AG10803 (cell line): ENCODE data around the gene MYT1.

ENCODE experiments used
- DNase-seq: peaks from one replicate; pipeline ENCODE4 v3.0.0; 2010; ENCODE audit warnings: low read depth
- H3K4me3 ChIP-seq: 2 replicates; pipeline ENCODE4 v1.5.1; 2011; ENCODE audit warnings: mild to moderate bottlenecking, low read length, control low read depth
- TF ChIP-seq, protein P1 (sequence below): conservative IDR thresholded peaks from 2 replicates; pipeline ENCODE4 v1.5.1; 2011; ENCODE audit warnings: mild to moderate bottlenecking, low read length, control low read depth, inconsistent platforms

The MYT1 gene

DNA sequence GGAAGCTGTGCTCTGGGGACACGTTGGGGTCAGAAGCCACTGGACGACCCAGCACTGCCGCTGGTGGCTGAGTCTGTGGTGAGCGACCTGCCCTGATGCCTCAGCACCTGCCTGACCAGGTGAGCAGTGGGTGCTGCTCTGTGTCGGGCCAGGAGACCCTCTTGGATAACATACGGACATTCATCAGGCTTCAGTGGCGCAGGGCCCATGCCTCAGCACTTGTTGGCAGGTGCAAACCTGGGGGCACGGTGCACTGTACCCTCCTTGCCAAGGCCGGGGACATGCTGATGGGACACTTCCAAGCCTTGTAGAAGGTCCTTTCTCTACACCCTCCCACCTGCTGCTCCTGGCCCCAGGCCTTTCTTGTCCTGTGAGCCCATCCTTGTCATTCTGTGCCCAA is 34.1 kb downstream of the MYT1 start:
- no peak for DNase-seq
- TF ChIP-seq, protein P1, sequence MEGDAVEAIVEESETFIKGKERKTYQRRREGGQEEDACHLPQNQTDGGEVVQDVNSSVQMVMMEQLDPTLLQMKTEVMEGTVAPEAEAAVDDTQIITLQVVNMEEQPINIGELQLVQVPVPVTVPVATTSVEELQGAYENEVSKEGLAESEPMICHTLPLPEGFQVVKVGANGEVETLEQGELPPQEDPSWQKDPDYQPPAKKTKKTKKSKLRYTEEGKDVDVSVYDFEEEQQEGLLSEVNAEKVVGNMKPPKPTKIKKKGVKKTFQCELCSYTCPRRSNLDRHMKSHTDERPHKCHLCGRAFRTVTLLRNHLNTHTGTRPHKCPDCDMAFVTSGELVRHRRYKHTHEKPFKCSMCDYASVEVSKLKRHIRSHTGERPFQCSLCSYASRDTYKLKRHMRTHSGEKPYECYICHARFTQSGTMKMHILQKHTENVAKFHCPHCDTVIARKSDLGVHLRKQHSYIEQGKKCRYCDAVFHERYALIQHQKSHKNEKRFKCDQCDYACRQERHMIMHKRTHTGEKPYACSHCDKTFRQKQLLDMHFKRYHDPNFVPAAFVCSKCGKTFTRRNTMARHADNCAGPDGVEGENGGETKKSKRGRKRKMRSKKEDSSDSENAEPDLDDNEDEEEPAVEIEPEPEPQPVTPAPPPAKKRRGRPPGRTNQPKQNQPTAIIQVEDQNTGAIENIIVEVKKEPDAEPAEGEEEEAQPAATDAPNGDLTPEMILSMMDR, result no peak
- no peak overlapping the region for H3K4me3 ChIP-seq

DNA sequence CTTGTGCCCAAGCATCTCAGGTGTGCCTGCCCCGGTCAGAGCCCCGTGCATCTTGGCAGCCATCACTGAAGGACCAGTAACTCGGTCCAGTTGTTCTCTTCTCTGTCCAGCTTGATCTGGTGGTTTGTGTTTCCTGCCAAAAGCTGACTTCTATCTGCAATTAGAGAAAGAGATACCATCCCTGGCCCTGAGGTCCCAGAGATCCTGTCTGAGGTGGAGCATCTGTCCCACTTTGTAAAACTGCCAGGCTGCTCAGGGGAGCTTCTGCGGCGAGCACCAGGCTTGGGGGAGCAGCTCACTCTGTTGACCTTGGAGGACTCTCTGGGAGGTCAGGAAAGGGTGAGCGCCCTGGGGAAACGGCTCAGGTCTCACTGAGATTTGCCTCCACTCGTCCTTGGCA is 35.1 kb downstream of the MYT1 start:
- no peak for DNase-seq
- TF ChIP-seq, protein P1, result no peak
- no peak overlapping the region for H3K4me3 ChIP-seq

- DNase-seq, result no peak
- TF ChIP-seq, protein P1, result no peak
- H3K4me3 ChIP-seq, result no peak overlapping the region
These were observed 36.5 kb downstream of the MYT1 start for GRCh38 chr20:64200740-64201139.

GRCh38 chr20:64201653-64202052 is 37.4 kb downstream of the MYT1 start:
- TF ChIP-seq, protein P1, result no peak
- H3K4me3 ChIP-seq, result no peak overlapping the region
- no peak for DNase-seq

- DNase-seq, result no peak
- H3K4me3 ChIP-seq, result no peak overlapping the region
- TF ChIP-seq, protein P1, result no peak
These were observed 39.0 kb downstream of the MYT1 start for GRCh38 chr20:64203037-64203777.

DNA sequence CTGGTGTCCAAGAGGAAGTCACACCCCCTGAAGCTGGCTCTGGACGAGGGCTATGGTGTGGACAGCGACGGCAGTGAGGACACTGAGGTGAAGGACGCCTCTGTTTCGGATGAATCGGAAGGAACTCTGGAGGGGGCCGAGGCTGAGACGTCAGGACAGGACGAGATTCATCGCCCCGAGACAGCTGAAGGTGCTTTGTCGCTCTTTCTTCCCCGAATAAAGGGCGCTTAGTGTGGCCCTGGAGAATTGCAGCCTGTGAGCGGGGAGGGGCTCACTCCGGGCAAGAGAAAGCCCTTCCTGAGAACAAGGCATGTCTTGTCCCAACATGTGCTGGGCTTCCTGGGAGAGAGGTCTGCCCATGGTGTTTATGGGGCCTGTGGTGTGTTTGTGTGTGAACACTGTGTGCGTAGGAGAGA is 41.4 kb downstream of the MYT1 start:
- TF ChIP-seq, protein P1, result no peak
- H3K4me3 ChIP-seq, result no peak overlapping the region
- no peak for DNase-seq

- H3K4me3 ChIP-seq, result no peak overlapping the region
- no peak for DNase-seq
- TF ChIP-seq, protein P1, result no peak
These were observed 42.4 kb downstream of the MYT1 start for GRCh38 chr20:64206614-64207013.
